Renal cortical epithelial cell (primary cell): ENCODE data around the gene KATNA1. TPM values are rescaled to one million over a fixed set of nuclear protein-coding genes. Genes with fewer than 3 reads are reported as not detected.

ENCODE experiments used
- DNase-seq: peaks from one replicate; pipeline ENCODE4 v3.0.0-alpha.2; 2011; ENCODE audit warnings: low read depth
- total RNA-seq: library from RNA; depleted of rRNA; stranded (reverse); fragments of >200 nt; gene quantifications from 2 replicates; pipeline ENCODE4 v1.2.3, GENCODE V29; 2014

KATNA1 gene
- total RNA-seq, 1 donor from 2014 or later: 36.8 TPM

GRCh38 chr6:149608381-149608982 is 40.0 kb downstream of the KATNA1 start:
- DNase-seq: no peak

GRCh38 chr6:149600508-149600907 is 48.0 kb downstream of the KATNA1 start:
- DNase-seq: no peak

- peak; percentile 88 for DNase-seq
These were observed 55.1 kb downstream of the KATNA1 start for GRCh38 chr6:149593408-149593807.

- DNase-seq: no peak
These were observed 55.5 kb downstream of the KATNA1 start for GRCh38 chr6:149592983-149593382.

- no peak for DNase-seq
These were observed 62.4 kb downstream of the KATNA1 start for GRCh38 chr6:149586149-149586548.

GRCh38 chr6:149581349-149581748 is 67.2 kb downstream of the KATNA1 start:
- DNase-seq: no peak

GRCh38 chr6:149580880-149581279 is 67.6 kb downstream of the KATNA1 start:
- DNase-seq: no peak

GRCh38 chr6:149567945-149568585 is 80.4 kb downstream of the KATNA1 start:
- DNase-seq: peak; percentile 53

GRCh38 chr6:149567194-149567586 is 81.3 kb downstream of the KATNA1 start:
- no peak for DNase-seq

- DNase-seq: no peak
These were observed 81.9 kb downstream of the KATNA1 start for GRCh38 chr6:149566410-149567193.

GRCh38 chr6:149565527-149566409 is 82.7 kb downstream of the KATNA1 start, which contains the start of gene GINM1:
Gene GINM1 (plus strand): TSS chr6:149566375. CDS start chr6:149566415, 40 bp downstream.
- peak; percentile 82 for DNase-seq

GRCh38 chr6:149563928-149564325 is 84.6 kb downstream of the KATNA1 start:
- no peak for DNase-seq

- DNase-seq: peak; percentile 76
These were observed 85.1 kb downstream of the KATNA1 start for GRCh38 chr6:149563203-149563927.

- DNase-seq: no peak
These were observed 87.8 kb downstream of the KATNA1 start for GRCh38 chr6:149560736-149561135.

GRCh38 chr6:149559389-149559788 is 89.1 kb downstream of the KATNA1 start:
- no peak for DNase-seq

- DNase-seq: no peak
These were observed 90.5 kb downstream of the KATNA1 start for GRCh38 chr6:149558029-149558428.

GRCh38 chr6:149551920-149552319 is 96.6 kb downstream of the KATNA1 start:
- DNase-seq: no peak

GRCh38 chr6:149545754-149546471 is 102.6 kb downstream of the KATNA1 start, which contains the start of gene PPIL4:
Gene PPIL4 (minus strand): TSS chr6:149546043. CDS start chr6:149546005, 38 bp downstream.
- peak; percentile 80 for DNase-seq

GRCh38 chr6:149545258-149545753 is 103.2 kb downstream of the KATNA1 start:
- DNase-seq: peak; percentile 67
